Activated T-cell treated with anti-CD3 and anti-CD28 coated beads, Interleukin-2, amount 50 U/mL, for 48 hours (primary cell): ENCODE data around the gene TRUB1.
"Not testable (repeated sequence)": the region's sequence is repeated elsewhere in the genome, so short reads cannot be mapped to it uniquely, and the experiment has no call there.

ENCODE experiments used
- DNase-seq, 2 experiments: peaks; one replicate each; pipeline ENCODE4 v3.0.0-alpha.2; 2020

Gene TRUB1

DNA sequence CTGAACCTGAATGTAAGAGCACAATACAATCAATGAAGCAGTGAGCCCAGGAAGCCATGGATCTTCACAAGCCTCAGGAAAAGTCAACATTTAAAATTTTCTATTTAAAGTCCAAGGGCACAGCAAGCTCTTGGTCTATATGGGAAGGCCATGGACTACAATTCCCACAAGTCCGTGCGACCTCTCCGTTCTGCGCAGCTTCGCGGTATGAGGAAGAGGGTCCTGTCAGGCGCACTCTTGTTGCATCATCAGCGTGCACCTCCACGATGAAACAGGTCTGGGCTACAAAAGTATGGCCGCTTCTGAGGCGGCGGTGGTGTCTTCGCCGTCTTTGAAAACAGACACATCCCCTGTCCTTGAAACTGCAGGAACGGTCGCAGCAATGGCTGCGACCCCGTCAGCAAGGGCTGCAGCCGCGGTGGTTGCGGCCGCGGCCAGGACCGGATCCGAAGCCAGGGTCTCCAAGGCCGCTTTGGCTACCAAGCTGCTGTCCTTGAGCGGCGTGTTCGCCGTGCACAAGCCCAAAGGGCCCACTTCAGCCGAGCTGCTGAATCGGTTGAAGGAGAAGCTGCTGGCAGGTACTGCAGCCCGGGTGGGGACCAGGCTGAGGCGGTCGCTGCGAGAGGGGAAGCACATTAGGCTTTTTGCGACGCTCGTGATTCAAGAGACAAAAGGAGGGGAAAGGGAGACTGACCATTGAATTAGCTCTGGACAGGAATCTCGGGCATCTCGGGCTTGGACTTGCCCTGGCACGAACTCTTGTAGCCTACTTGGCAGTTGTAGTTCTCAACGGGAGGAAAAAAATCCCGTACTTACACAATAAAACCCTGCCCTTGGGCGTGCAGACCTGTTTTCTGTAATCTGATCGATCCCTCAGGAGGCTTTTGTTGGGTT lies at the start of gene TRUB1:
TSS of gene TRUB1 (plus strand) at position 234 of the 894 bp plus-strand sequence. CDS start at position 293, 59 bp downstream.
- DNase-seq, result peak; percentile 86 to 88

DNA sequence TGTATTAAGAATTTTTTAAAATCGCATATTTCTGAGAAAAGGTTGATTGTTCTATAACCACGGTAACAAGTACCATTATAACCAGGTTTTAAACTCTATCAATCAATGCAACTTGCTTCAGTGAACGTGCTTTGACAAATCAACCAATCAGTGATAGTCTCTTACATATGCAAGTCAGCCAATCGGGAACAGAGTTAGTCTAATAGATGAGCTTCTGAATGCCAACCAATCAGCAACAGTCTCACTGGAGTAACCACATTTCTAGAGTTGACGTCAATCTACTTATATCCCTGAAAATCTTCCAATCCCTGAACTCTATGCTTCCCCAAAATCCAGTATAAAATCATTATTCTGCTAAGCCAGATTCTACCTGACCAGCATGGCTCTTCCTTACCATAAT lies 44.7 kb upstream of the TRUB1 start:
- DNase-seq, result no peak

DNA sequence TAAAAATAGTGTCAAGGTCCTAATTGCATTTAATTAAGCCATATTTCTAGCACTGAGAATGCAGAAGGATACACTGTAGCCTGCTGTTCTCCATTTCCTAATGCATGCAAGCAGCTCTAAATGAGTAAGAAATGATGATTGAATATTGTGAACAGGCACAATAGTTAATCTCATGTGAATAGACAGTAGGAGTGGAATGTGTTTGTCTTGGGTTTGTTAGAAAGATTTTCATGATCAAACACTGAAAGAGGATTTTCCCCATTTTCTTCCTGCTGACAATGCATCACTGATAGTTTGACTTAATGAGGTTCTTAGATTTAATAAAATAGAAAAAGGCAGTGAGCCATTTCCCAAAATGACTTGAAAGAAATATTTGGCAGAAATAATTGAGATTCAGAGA lies 43.1 kb upstream of the TRUB1 start:
- DNase-seq, result no peak

DNA sequence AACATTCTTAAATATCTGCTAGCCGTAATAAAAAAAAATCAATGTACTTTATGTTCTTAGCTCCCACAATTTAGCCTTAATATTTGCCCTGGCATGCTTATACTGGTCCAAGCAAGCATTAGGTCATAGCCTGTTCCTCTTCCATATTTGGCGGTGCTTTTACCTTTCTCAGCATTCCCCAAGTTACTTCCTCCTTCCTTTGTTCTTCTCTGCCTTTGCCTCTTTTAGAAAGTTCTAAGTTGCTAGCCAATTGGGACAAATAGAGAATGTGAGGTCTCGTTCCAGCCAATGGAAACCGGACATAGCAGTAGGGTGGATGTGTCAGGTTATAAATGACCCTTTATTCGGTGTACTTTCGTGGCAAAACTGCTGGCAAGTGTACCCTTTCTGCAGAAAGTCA lies 41.0 kb upstream of the TRUB1 start:
- not testable (repeated sequence) for DNase-seq

DNA sequence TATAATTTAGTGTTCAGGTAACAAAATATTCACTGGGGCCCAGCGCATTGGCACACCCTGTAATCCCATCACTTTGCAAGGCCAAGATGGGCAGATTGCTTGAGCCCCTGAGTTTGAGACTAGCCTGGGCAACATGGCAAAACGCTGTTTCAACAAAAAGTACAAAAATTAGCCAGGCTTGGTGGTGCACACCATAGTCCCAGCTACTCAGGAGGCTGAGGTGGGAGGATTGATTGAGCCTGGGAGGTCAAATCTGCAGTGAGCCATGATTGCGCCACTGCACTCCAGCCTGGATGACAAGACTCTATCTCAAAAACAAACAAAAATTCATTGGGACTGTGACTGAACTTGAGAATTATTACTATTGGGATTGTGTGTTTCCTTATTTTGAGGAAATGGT lies 40.4 kb upstream of the TRUB1 start:
- no peak for DNase-seq

DNA sequence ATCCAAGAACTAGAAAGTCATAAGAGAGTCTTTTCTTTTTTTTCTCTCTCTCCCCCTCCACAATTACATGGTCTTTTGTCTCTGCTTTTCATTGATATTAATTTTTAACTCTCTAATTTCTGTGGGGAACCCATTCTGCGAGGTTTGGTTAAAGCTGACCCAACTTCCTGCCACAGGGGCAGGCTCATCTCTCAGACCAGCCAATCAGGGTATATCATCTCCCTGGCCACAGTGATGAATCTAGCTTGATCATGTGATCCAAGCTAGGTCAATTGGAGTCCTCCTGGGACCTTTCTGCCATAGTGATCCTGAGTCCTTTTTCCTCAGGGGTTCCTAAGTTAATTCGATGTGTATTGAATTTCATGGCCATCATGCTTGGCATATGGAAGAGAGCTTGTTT lies 38.0 kb upstream of the TRUB1 start:
- no peak for DNase-seq

DNA sequence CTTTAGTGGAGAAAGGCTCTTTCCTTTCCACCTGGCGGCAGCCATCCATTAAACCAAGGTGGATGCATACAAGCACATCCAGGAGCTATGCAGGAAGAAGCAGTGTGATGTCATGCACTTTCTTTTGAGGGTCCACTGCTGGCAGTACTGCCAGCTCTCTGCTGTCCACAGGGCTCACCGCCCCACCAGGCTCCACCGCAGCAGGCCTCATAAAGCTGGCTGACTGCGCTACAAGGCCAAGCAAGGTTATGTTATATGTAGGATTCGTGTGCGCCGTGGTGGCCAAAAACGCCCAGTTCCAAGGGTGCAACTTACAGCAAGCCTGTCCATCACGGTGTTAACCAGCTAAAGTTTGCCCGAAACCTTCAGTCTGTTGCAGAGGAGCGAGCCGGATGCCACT lies 37.3 kb upstream of the TRUB1 start:
- DNase-seq, result no peak

DNA sequence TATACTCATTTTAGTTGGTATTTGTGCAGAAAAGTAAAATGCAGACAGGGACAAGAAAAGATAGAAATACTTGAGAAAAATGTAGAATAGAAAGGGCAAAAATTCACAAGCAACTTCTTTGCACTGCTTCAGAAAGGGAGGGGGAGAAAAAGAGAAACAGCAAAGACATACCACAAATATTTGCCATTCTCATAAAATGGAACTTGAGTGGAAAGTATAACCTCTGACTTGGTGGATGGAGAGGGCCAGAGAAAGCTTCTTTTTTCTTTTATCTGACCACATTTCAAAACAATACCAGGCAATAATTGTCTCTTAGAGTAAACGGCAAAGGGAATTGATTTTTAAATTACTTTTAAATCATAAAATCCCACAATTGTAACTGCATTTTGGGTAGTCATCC lies 35.8 kb upstream of the TRUB1 start:
- no peak for DNase-seq

DNA sequence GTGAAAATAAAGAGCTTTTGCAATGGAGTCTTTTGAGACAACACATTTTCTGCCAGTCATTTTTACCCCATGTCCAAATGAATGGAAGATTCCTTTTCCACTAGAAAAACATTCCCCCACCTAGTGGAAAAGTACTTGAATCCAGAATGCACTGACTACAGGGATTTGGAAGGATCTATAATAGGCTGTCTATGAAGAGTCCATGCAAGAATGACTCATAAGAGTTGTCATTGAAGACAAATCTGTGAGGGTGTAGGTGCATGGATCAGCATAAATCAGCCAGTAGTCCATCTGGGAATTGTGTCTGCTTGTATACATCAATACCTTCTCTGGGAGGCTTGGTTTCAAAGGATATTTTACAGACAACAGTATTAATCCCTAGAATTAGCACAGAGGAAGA lies 32.5 kb upstream of the TRUB1 start:
- DNase-seq, result no peak

DNA sequence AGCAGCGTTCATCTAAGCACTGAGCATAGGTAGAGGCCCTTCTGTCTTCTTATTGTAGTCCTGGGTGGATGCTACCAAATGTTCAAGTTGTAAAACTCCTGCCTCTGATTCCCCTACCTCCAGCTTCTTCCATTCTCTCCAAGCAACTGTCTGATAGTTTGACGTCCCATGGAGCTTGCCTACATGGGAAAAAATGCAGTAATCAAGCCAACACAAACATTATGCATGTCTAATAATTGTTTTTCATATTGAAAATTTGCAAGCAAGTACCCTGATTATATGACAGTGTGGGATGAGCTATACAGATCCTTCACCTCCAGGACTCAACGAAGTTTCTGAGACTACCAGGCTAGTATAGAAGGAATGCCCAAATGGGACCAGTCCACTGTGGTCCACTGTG lies 31.0 kb upstream of the TRUB1 start:
- no peak for DNase-seq

DNA sequence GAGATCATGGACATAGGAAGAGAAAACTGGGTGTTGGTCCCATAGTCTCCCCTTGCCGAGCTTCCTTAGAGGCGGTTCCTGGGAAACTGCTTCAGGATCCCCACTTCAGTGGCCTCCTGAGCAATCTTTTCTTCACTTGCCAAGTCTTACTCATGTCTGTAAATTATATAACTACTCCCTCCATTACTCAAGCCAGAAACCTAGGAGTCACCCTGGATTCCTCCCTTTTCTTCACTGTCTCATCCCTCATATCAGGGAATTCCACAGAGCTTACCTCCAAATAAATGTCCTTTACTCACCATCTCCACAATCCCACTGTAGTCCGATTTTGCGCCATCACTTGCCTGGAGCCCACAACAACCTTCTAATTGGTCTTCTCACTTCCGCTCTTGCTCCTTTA lies 29.1 kb upstream of the TRUB1 start:
- no peak for DNase-seq

DNA sequence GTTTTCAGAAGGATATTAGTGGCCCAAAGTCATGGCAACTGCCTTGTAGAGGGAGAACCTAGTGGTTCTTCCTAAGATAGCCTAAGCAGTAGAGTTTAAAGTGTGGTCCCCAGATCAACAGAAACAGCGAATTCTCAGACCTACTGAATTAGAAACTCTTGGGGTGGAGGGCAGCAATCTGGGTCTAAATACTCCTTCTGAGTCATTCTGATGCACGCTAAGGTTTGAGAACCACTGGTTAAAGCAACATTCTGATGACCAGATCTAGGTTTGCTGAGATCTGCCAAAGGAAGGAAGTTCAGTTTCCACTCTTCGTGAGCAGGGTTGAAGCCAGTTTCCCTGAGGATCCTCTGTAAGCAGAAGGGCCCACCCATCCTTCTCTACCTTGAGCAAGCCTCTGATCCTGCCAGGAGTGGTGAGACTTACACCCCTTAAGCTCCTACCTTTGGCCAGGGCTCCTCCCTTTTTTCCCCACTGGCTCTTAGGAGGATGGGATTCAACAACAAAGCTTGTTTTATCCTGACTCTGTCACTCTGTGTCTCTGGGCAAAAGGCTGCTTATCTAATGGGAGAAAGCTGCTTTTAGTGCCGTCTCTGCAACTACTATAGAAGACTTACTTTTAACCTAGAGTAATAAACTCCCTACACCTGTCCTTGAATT lies 26.8 kb upstream of the TRUB1 start:
- DNase-seq, result no peak

DNA sequence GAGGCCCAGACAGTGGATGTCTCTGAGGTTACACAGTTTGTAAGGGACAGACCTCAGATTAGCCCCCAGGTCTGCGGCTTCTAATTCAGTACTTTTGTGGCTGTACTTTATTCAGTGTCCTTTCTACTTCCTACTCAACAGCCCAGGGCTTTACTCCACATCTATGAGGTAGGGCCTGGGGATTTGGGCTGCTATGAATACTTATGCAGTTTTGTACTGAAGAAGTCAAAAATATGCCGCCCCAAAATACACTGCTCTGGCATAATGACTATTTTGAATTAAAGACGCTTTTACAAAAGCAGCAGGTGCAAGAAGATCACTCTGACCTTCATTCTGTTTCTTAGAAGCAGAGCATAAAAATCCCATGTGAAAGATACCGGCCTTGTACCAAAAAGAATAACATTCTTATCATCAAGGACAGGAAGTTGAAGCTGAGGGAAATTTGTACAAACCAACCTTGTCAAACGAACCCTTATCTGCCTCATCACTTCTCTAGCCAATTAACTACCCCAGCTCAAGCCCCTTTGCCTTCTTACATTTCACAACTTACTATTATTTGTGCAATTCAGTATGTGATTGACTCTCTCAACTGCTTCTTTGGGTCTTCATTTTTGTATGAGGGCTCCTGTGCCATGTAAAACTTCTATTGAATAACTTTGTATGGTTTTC lies 26.1 kb upstream of the TRUB1 start:
- no peak for DNase-seq

DNA sequence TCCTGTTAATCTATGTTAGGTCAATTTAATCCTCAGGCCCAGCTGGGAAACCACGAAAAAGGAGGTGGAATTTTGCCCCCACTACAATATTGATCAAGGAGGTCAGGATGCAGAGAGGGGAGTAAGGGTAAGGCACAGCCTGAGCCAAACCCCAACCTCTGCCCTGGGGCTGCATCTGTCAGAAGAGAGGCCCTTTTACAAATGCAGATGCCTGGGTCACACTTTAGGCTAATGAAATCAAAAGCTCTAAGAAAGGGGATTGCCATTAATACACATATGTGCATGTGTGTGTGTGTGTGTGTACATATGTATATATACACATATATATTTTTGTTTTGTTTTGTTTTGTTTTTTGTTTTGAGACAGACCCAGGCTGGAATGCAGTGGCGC lies 25.5 kb upstream of the TRUB1 start:
- no peak for DNase-seq

DNA sequence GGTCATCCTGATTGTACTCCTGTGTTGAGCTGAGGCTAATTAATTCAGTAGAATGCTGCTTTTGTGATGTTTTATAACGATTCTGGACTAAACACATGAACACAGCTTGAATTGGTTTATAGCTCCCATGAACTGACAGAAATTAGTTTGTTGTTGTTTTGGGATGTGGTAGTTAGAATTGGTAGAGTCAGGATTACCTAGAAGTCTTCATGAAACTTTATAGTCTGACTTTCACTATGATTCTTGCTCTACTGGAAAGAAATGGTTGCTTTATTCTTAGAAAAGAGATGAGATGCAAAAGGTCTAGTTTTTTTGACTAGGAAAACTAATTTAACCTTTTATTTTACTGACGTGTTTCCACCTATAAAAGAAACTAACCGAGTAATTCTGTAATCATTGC lies 23.4 kb upstream of the TRUB1 start:
- DNase-seq, result no peak

DNA sequence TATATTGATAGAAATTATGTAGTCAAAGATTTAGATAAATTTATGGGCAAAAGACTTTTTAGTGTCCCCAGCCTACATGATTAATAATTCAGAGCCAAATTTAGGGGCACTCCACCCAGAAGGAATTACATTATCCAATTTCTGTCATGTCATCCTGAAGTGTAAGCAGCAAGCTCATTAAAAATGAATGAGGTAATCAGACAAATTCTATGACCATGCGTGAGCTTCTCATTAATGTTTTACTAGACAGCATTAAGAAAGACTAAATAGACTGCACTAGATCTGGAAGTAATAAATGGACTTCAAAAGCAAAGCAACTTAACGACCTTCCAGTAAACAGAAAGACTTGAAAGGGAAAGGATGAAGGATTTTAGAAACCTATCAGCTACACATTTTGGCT lies 22.7 kb upstream of the TRUB1 start:
- DNase-seq, result no peak

DNA sequence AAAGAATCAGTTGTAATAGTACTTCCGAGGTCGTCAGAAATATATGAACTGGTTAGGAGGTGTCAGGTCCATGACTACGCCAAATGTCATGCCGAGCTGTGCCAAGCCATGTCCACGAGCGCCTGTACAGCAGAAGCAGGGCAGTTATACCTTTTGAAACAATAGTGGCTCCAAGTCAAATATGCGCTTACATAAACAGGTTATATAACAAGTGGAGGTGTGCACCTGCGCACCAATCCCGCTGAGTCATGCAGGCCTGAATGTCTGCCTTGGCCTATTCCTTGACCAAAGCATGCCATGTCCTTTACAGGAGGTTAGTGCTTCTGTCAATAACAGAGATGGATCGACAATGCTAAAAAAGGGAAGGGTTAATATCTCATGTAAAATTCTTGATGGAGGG lies 21.3 kb upstream of the TRUB1 start:
- DNase-seq, result no peak

DNA sequence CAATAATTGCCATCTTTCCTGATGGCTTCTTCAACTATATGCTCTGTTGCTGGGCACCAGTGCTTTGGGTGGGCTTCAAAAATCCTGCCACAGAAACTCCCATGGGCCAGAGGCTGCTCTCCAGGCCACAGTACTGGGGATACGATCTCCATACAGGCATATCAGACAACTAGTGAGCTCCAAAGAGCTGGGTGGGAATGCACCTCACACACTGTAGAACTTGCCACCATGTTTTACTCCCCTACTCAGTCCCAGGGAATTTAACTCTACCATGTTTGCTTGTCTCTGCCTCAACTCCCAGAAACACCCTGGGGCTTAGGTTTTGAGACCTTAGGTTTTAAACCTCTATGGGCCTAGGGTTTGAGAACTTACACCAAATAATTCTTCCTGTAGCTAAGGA lies 20.5 kb upstream of the TRUB1 start:
- no peak for DNase-seq

DNA sequence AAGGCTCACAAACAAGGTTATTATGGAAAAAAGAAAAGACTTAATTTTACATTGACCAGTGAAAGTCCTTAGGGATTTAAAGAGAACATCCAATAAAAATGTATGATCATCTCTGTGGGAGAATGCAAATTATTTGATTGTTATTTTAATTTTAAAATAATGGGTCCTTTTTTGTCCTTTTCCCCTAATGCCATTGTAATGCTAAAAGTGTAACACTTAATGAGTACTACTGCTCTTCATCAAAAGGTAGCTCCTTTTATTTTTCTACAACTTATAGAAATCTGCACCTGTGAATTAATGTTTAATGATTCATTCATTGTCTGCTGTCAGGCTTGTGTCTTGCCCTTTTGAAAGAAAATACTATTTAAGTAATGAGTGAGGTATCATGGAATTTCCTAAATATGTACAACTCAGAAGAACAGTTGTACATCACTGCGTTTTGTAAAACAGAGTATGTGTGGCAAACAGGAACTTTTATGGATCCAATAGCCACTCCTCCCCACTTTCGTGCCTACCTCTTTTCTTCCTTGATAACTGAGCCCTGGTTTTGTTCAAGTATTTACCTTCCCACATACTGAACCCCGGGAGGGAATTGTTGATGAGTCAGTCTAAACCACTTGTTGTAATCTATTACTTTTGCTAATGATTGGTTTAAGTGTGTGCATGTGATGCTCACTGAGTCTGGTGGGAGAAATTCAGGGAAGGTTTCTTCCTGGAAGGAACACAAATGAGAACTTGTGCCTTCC lies 19.9 kb upstream of the TRUB1 start:
- DNase-seq, result no peak

DNA sequence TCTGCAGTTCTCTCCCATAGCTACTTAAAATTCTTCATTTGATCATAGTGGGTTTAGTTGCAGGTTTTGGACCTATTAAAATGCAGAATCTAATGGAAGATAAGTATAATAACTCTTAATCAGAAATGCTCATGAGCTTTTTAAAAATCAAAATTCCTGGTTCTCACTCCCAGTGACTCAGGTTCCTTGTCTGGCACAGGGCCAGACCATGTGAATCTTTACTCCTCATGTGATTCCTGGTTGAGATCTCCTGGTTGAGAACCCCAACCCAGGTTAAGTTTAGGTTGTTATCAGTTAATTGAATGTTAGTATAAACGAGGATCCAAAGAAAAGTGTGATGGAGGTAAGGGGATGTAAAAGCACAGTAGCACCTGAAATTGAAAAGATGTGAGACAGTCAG lies 17.5 kb upstream of the TRUB1 start:
- DNase-seq, result no peak

DNA sequence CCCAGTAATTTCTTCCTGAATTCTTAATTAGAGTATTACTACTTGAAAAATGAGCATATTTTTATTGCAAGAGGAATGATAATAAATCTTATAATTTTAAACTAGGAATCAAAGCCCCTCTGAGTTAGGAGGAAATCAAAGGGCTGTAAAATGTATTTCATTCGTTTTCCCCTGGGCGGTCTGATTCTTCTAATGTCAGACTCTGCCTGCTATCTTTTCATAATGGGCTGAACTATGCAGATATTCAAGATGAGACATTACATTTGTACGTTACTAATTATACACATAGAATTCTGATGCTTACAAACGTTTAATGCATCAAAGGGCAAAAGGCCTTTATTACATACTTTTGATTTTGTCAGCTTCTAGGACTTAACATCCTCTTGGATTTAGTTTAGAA lies 16.0 kb upstream of the TRUB1 start:
- no peak for DNase-seq

DNA sequence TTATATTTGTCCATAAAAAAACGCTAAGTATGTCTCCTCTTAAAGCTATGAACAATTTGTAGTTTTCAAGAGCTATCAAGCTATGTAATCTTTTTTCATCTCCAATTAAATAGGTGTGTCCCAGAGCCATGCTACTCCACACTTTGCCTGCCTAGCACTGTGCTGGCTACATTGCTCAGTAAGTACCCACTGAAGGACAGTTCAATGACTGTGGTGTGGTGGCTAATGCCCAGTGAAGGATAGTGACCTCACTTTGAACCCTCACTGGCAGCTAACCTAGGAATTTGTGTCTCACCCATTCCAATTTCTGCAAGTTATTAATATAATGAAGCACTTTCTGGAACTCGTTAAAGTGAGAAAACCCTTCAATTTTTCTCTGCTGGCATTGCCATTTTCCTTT lies 14.4 kb upstream of the TRUB1 start:
- DNase-seq, result no peak
